VCaP (cell line): ENCODE results near the gene CITED4.
A peak's percentile ranks its signal among the peaks of the same experiment; 100 is the strongest.

ENCODE experiments used
- H3K27ac ChIP-seq: fragments of 450-650 bp; 2 replicates; pipeline ENCODE4 v1.5.1; 2017
- TF ChIP-seq, protein P1 (sequence below): fragments of 450-650 bp; conservative IDR thresholded peaks from 2 replicates; pipeline ENCODE4 v1.5.1; 2017; ENCODE audit warnings: mild to moderate bottlenecking, moderate library complexity

The CITED4 gene, protein sequence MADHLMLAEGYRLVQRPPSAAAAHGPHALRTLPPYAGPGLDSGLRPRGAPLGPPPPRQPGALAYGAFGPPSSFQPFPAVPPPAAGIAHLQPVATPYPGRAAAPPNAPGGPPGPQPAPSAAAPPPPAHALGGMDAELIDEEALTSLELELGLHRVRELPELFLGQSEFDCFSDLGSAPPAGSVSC

DNA sequence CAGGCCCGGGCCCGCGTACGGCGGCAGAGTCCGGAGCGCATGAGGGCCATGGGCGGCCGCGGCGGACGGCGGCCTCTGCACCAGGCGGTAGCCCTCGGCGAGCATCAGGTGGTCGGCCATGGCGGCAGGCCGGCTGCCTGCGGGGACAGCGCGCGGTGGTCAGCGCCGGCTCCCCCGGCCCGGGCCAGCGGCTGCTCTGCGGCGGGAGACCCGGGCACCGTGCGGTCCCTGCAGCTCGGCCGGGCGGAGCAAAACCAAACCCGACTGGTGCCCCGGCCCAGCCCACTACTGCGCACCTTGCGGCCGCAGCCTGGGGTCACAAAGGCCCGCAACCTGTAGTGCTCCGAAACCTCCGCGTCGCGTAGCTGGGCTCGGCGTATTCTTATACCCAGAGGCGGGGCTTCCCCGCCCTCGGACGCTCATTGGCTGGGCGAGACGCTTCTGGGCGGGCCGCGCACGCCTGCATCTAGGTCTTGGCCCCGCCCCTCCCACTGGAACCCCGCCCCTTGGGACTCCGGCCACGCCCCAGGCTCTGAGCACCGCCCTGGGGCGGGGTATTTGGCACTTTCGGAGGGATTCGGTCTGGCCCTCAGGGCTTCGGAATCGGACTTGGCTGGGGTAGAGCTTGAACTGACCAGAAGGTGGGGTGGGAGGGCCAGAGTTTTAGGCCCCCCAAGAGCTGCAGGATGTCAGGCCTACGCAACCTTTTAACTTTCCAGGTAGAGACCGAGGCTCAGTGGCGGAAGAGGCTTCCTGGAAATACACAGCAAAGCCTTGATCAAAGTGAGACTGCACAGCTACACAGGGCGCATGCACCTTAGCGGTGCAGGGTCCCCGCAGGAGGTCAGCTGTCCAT is at the start of gene CITED4:
TSS of gene CITED4 (minus strand) at position 356 of the 856 bp plus-strand sequence. CDS start at position 120, 236 bp downstream.
- peak within 1 kb of the TSS; percentile 68 for H3K27ac ChIP-seq
- TF ChIP-seq, protein P1, sequence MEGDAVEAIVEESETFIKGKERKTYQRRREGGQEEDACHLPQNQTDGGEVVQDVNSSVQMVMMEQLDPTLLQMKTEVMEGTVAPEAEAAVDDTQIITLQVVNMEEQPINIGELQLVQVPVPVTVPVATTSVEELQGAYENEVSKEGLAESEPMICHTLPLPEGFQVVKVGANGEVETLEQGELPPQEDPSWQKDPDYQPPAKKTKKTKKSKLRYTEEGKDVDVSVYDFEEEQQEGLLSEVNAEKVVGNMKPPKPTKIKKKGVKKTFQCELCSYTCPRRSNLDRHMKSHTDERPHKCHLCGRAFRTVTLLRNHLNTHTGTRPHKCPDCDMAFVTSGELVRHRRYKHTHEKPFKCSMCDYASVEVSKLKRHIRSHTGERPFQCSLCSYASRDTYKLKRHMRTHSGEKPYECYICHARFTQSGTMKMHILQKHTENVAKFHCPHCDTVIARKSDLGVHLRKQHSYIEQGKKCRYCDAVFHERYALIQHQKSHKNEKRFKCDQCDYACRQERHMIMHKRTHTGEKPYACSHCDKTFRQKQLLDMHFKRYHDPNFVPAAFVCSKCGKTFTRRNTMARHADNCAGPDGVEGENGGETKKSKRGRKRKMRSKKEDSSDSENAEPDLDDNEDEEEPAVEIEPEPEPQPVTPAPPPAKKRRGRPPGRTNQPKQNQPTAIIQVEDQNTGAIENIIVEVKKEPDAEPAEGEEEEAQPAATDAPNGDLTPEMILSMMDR: no peak; the same call in none of the 2 replicates

GRCh38 chr1:40911105-40911504 is 48.9 kb upstream of the CITED4 start:
- H3K27ac ChIP-seq: peak overlapping the region; percentile 40
- TF ChIP-seq, protein P1: no peak

DNA sequence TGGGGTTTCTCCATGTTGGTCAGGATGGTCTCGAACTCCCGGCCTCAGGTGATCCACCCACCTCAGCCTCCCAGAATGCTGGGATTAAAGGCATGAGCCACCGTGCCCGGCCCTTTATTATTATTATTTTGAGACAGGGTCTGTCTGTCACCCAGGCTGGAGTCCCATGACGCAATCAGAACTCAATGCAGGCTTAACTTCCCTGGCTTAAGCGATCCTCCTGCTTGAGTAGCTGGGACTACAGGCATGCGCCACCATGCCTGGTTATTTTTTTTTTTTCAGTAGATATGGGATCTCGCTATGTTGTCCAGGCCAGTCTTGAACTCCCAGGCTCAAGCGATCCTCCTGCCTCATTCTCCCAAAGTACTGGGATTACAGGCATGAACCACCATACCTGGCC is 47.1 kb upstream of the CITED4 start:
- TF ChIP-seq, protein P1: no peak

GRCh38 chr1:40908350-40908749 is 46.2 kb upstream of the CITED4 start:
- H3K27ac ChIP-seq: no peak overlapping the region
- TF ChIP-seq, protein P1: no peak

More for the DNA sequence above, 47.1 kb upstream of the CITED4 start:
- H3K27ac ChIP-seq: no peak overlapping the region

- TF ChIP-seq, protein P1: no peak
- H3K27ac ChIP-seq: no peak overlapping the region
These were observed 45.7 kb upstream of the CITED4 start for GRCh38 chr1:40907899-40908298.

GRCh38 chr1:40906781-40907400 is 44.7 kb upstream of the CITED4 start:
- TF ChIP-seq, protein P1: no peak

DNA sequence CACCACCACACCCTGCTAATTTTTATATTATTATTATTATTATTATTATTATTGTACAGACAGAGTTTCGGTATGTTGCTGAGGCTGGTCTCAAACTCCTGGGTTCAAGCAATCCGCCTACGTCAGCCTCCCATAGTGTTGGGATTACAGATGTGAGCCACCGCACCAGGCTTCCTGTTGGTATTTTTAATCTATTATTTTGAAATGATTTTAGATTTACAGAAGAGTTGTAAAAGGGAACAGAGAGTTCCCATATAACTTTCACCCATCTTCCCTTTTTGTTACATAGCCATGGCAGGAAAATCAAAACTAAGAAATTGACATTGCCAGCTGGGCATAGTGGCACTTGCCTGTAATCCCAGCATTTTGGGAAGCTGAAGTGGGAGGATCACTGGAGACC is 42.9 kb upstream of the CITED4 start:
- no peak overlapping the region for H3K27ac ChIP-seq
- TF ChIP-seq, protein P1: no peak

More at GRCh38 chr1:40906781-40907400, 44.7 kb upstream of the CITED4 start:
- no peak overlapping the region for H3K27ac ChIP-seq
